Hepatocyte (in vitro differentiated cells): Measurements from ENCODE around the gene TBC1D25.

ENCODE experiments used
- CTCF ChIP-seq: fragments of 200-600 bp; sonication (generic); IDR thresholded peaks from 2 replicates; pipeline ENCODE4 v1.5.1; 2016; ENCODE audit warnings: antibody characterized with exemption, mild to moderate bottlenecking; ENCODE audit not compliant: poor library complexity
- EZH2 ChIP-seq: fragments of 200-600 bp; sonication (generic); IDR thresholded peaks from 2 replicates; pipeline ENCODE4 v1.6.1; 2016; ENCODE audit warnings: antibody characterized with exemption, mild to moderate bottlenecking, borderline replicate concordance
- EZH2phosphoT487 ChIP-seq: fragments of 200-600 bp; sonication (generic); IDR thresholded peaks from one replicate; pipeline ENCODE4 v1.6.1; 2018; ENCODE audit warnings: antibody characterized with exemption, mild to moderate bottlenecking, low read depth, moderate library complexity; ENCODE audit not compliant: unreplicated experiment, severe bottlenecking

- no peak for TF ChIP-seq CTCF
- no peak for TF ChIP-seq EZH2phosphoT487
- TF ChIP-seq EZH2: no peak
Measured at GRCh38 chrX:48532161-48532560, 7.4 kb upstream of the TBC1D25 start.
